Skeletal muscle tissue (tissue), 4 donors: ENCODE measurements around the gene NFYB. TPM values are rescaled to one million over a fixed set of nuclear protein-coding genes. Genes with fewer than 3 reads are reported as not detected.
"Not testable (repeated sequence)": the region's sequence is repeated elsewhere in the genome, so short reads cannot be mapped to it uniquely, and the experiment has no call there.

ENCODE experiments used
- H3K27ac ChIP-seq: one replicate; pipeline ENCODE4 v1.7.0; 2013; ENCODE audit warnings: mild to moderate bottlenecking, low read depth, low read length, inconsistent platforms
- H3K27me3 ChIP-seq, 3 donors: one replicate each; pipeline ENCODE4 v1.7.0; 2013; ENCODE audit warnings: low read length in 3 of 3; ENCODE audit not compliant: control insufficient read depth in 3 of 3, insufficient read depth in 3 of 3
- H3K36me3 ChIP-seq, 3 donors: one replicate each; pipeline ENCODE4 v1.7.0; 2013; ENCODE audit warnings: low read length in 3 of 3; ENCODE audit not compliant: control insufficient read depth in 3 of 3, insufficient read depth in 3 of 3
- H3K4me1 ChIP-seq, 3 donors: one replicate each; pipeline ENCODE4 v1.7.0; 2013; ENCODE audit warnings: low read length in 3 of 3, mild to moderate bottlenecking in 3 of 3; ENCODE audit not compliant: control insufficient read depth in 3 of 3, insufficient read depth in 3 of 3
- H3K4me3 ChIP-seq, 3 donors: one replicate each; pipeline ENCODE4 v1.7.0; 2013; ENCODE audit warnings: low read length in 3 of 3
- H3K9ac ChIP-seq, 3 donors: one replicate each; pipeline ENCODE4 v1.7.0; 2013; ENCODE audit warnings: low read length in 3 of 3, mild to moderate bottlenecking in 3 of 3, moderate library complexity in 2 of 3, low read depth in 1 of 3
- H3K9me3 ChIP-seq, 3 donors: one replicate each; pipeline ENCODE4 v1.7.0; 2013; ENCODE audit warnings: low read length in 3 of 3; ENCODE audit not compliant: control insufficient read depth in 3 of 3
- total RNA-seq: library from RNA; depleted of rRNA; stranded (reverse); fragments of >200 nt; gene quantifications from one replicate; pipeline ENCODE4 v1.2.3, GENCODE V29; 2014
- donor health status: Osteomylitis.

Gene NFYB
- total RNA-seq, 1 donor from 2014 or later: 8.9 TPM

- not testable (repeated sequence) for H3K4me3 ChIP-seq, H3K4me1 ChIP-seq
Measured at GRCh38 chr12:104163028-104163427, 25.0 kb upstream of the NFYB start.

GRCh38 chr12:104155711-104156555, 17.9 kb upstream of the NFYB start:
- H3K27ac ChIP-seq: no peak overlapping the region
- no peaks in the 10 kb centered on the region for H3K36me3 ChIP-seq
- no peak overlapping the region for H3K9ac ChIP-seq
- no peak overlapping the region for H3K4me3 ChIP-seq
- no peaks in the 10 kb centered on the region for H3K27me3 ChIP-seq
- H3K4me1 ChIP-seq: no peaks in the 10 kb centered on the region
- no peaks in the 10 kb centered on the region for H3K9me3 ChIP-seq

More at GRCh38 chr12:104163028-104163427, 25.0 kb upstream of the NFYB start:
- H3K27me3 ChIP-seq, H3K9me3 ChIP-seq, H3K9ac ChIP-seq, H3K36me3 ChIP-seq, H3K27ac ChIP-seq: not testable (repeated sequence)

GRCh38 chr12:104154806-104155205, 16.8 kb upstream of the NFYB start:
- Histone ChIP-seq H3K9me3 (no peaks in the 10 kb centered on the region), H3K9ac (no peak overlapping the region), H3K27ac (no peak overlapping the region), H3K27me3 (no peaks in the 10 kb centered on the region), H3K4me3 (no peak overlapping the region), H3K4me1 (no peaks in the 10 kb centered on the region), H3K36me3 (no peaks in the 10 kb centered on the region)

- H3K27ac ChIP-seq: no peak overlapping the region
- no peak overlapping the region for H3K9ac ChIP-seq
- no peaks in the 10 kb centered on the region for H3K27me3 ChIP-seq
- no peaks in the 10 kb centered on the region for H3K9me3 ChIP-seq
- no peak overlapping the region for H3K4me3 ChIP-seq
- no peaks in the 10 kb centered on the region for H3K4me1 ChIP-seq
- H3K36me3 ChIP-seq: no peaks in the 10 kb centered on the region
Measured at GRCh38 chr12:104154286-104154685, 16.3 kb upstream of the NFYB start.

GRCh38 chr12:104152685-104153241, 14.8 kb upstream of the NFYB start:
- Histone ChIP-seq H3K9ac (no peak overlapping the region), H3K27me3 (no peaks in the 10 kb centered on the region), H3K9me3 (no peaks in the 10 kb centered on the region), H3K36me3 (no peaks in the 10 kb centered on the region), H3K27ac (no peak overlapping the region), H3K4me1 (no peaks in the 10 kb centered on the region), H3K4me3 (no peak overlapping the region)

GRCh38 chr12:104150416-104150815, 12.4 kb upstream of the NFYB start:
- Histone ChIP-seq H3K9me3 (no peaks in the 10 kb centered on the region), H3K4me3 (no peak overlapping the region), H3K27ac (no peak overlapping the region), H3K4me1 (no peaks in the 10 kb centered on the region), H3K36me3 (no peaks in the 10 kb centered on the region), H3K27me3 (peaks cover 0 to 4% (median 0%) of the 10 kb centered on the region in 3 donors), H3K9ac (no peak overlapping the region)

- H3K4me3 ChIP-seq: no peak overlapping the region
- H3K36me3 ChIP-seq: no peaks in the 10 kb centered on the region
- no peaks in the 10 kb centered on the region for H3K9me3 ChIP-seq
- H3K27ac ChIP-seq: no peak overlapping the region
- H3K9ac ChIP-seq: no peak overlapping the region
- no peaks in the 10 kb centered on the region for H3K4me1 ChIP-seq
- peaks cover 0 to 4% (median 0%) of the 10 kb centered on the region in 3 donors for H3K27me3 ChIP-seq
Measured at GRCh38 chr12:104147346-104147745, 9.3 kb upstream of the NFYB start.

GRCh38 chr12:104143918-104144317, 5.9 kb upstream of the NFYB start:
- H3K4me3 ChIP-seq: no peak overlapping the region
- no peak overlapping the region for H3K9ac ChIP-seq
- no peaks in the 10 kb centered on the region for H3K9me3 ChIP-seq
- peaks cover under 1 to 3% (median 3%) of the 10 kb centered on the region in 3 donors for H3K4me1 ChIP-seq
- H3K27me3 ChIP-seq: peaks cover 0 to 4% (median 0%) of the 10 kb centered on the region in 3 donors
- no peak overlapping the region for H3K27ac ChIP-seq
- H3K36me3 ChIP-seq: no peaks in the 10 kb centered on the region

- Histone ChIP-seq H3K4me1 (peaks cover 6 to 9% (median 8%) of the 10 kb centered on the region in 3 donors), H3K9me3 (no peaks in the 10 kb centered on the region), H3K9ac (no peak overlapping the region), H3K27me3 (peaks cover 0 to 4% (median 0%) of the 10 kb centered on the region in 3 donors), H3K36me3 (no peaks in the 10 kb centered on the region), H3K4me3 (no peak overlapping the region), H3K27ac (no peak overlapping the region)
Measured at GRCh38 chr12:104143002-104143401, 5.0 kb upstream of the NFYB start.

- Histone ChIP-seq H3K27me3 (peaks cover 0 to 4% (median 0%) of the 10 kb centered on the region in 3 donors), H3K9ac (no peak overlapping the region), H3K27ac (no peak overlapping the region), H3K4me3 (no peak overlapping the region), H3K36me3 (no peaks in the 10 kb centered on the region), H3K4me1 (peaks cover 6 to 9% (median 8%) of the 10 kb centered on the region in 3 donors), H3K9me3 (no peaks in the 10 kb centered on the region)
Measured at GRCh38 chr12:104142543-104142942, 4.5 kb upstream of the NFYB start.
